HCEC 1CT (cell line): ENCODE data around the gene SH3RF3.

ENCODE experiments used
- DNase-seq: peaks from one replicate; pipeline ENCODE4 v3.0.0-alpha.2; 2017

The SH3RF3 gene

GRCh38 chr2:109423556-109424359, 294.8 kb downstream of the SH3RF3 start:
- DNase-seq, result no peak

GRCh38 chr2:109425411-109425810, 296.4 kb downstream of the SH3RF3 start:
- DNase-seq, result no peak

- DNase-seq, result no peak
Measured at GRCh38 chr2:109427661-109428091, 298.7 kb downstream of the SH3RF3 start.

- no peak for DNase-seq
Measured at GRCh38 chr2:109428281-109428680, 299.3 kb downstream of the SH3RF3 start.

GRCh38 chr2:109428841-109429566, 300.0 kb downstream of the SH3RF3 start:
- no peak for DNase-seq

GRCh38 chr2:109429567-109430328, 300.7 kb downstream of the SH3RF3 start:
- DNase-seq, result no peak

GRCh38 chr2:109430329-109430636, 301.3 kb downstream of the SH3RF3 start:
- DNase-seq, result no peak

GRCh38 chr2:109432421-109432820, 303.4 kb downstream of the SH3RF3 start:
- no peak for DNase-seq

- DNase-seq, result no peak
Measured at GRCh38 chr2:109433486-109433885, 304.5 kb downstream of the SH3RF3 start.

- no peak for DNase-seq
Measured at GRCh38 chr2:109433926-109434325, 304.9 kb downstream of the SH3RF3 start.

- DNase-seq, result no peak
Measured at GRCh38 chr2:109434351-109434750, 305.3 kb downstream of the SH3RF3 start.

- no peak for DNase-seq
Measured at GRCh38 chr2:109435066-109435690, 306.2 kb downstream of the SH3RF3 start.

GRCh38 chr2:109435901-109436598, 307.0 kb downstream of the SH3RF3 start:
- DNase-seq, result no peak

- DNase-seq, result no peak
Measured at GRCh38 chr2:109436610-109437225, 307.7 kb downstream of the SH3RF3 start.

- DNase-seq, result no peak
Measured at GRCh38 chr2:109437325-109438090, 308.5 kb downstream of the SH3RF3 start.

GRCh38 chr2:109438146-109438545, 309.1 kb downstream of the SH3RF3 start:
- DNase-seq, result no peak

- DNase-seq, result peak; percentile 76
Measured at GRCh38 chr2:109438773-109439389, 309.9 kb downstream of the SH3RF3 start.

GRCh38 chr2:109439390-109439786, 310.4 kb downstream of the SH3RF3 start:
- no peak for DNase-seq

GRCh38 chr2:109439986-109440385, 311.0 kb downstream of the SH3RF3 start:
- no peak for DNase-seq

GRCh38 chr2:109440499-109441156, 311.6 kb downstream of the SH3RF3 start:
- DNase-seq, result no peak
